ENCODE results near the gene ZC3H4.

Gene ZC3H4

GRCh38 chr19:47018923-47019322 is 94.7 kb downstream of the ZC3H4 start:
- no peak for DNase-seq

Measured in activated CD4-positive, alpha-beta T cell treated with anti-CD3 and anti-CD28 coated beads for 1 hour (primary cell).